Fibroblast of lung (primary cell): ENCODE data around the gene FSD1.

ENCODE experiments used
- CTCF ChIP-seq, 2 donors: IDR thresholded peaks in 1 of 2; conservative IDR thresholded peaks in 1 of 2; 1 replicate in 1 of 2; 2 replicates in 1 of 2; pipeline ENCODE4 v1.5.1; 2011 to 2012; ENCODE audit warnings: low read length in 2 of 2, control low read depth in 1 of 2, inconsistent platforms in 1 of 2, low read depth in 1 of 2, mild to moderate bottlenecking in 1 of 2
- EZH2 ChIP-seq: IDR thresholded peaks from 2 replicates; pipeline ENCODE4 v1.5.1; 2012; ENCODE audit warnings: low read length, control low read depth, mild to moderate bottlenecking; ENCODE audit errors: missing control alignments

- no peak for TF ChIP-seq EZH2
- peak; percentile 70 to 74 for TF ChIP-seq CTCF (conservative IDR thresholded peaks at IDR 0.05 in 1 of 2, IDR thresholded peaks at IDR 0.05 in 1 of 2; ENCODE audit: low read depth in 1 of 2, low read length in 2 of 2)
These were observed 37.1 kb upstream of the FSD1 start for GRCh38 chr19:4267101-4267900.
